ENCODE measurements around the gene L1CAM.

Gene L1CAM

DNA sequence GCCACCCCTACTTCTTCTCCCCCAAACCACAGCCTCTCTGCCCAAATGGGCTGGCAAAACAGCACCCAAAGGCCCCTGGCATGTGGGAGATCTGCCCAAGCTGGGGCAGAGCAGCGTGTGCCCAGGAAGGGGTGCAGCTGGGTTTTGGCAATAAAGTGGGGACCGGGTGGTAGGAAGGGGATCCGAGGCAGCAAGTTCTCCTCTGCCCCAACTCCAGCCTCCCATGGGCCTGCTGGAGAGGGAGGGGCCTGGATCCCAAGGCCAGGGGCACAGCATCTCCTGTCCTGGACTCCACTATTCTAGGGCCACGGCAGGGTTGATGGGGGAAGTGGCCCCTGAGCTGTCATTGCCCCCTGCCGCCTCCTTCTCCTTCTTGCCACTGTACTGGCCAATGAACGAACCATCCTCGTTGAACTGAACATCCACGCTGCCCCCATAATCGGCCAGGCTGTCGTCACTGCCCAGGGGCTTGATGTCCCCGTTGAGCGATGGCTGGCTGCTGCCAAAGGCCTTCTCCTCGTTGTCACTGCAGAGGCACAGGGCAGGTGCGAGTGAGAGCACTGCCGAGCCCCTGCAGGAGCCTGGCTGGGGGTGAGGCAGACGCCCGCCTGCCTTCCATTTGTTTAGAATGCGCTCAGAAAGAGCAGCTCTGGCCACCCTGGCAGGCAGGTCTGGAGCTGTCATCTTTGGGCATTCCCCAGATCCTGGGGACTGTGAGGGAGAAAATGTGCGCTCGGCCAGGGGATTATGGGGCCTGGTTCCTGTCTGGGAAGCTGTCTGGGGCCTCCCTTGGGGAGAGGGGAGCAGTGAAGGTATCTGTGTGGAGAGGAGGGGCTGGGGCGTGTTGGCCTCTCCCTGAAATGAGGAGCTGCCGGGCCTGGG, 23.4 kb downstream of the L1CAM start:
- no peak for DNase-seq (ENCODE audit: low read depth)

GRCh38 chrX:153861733-153862310, 24.2 kb downstream of the L1CAM start:
- no peak for DNase-seq (ENCODE audit: low read depth)

- DNase-seq (ENCODE audit: low read depth), result no peak
These were observed 24.8 kb downstream of the L1CAM start for GRCh38 chrX:153861151-153861550.

GRCh38 chrX:153857348-153857903, 28.5 kb downstream of the L1CAM start:
- no peak for DNase-seq (ENCODE audit: low read depth)

DNA sequence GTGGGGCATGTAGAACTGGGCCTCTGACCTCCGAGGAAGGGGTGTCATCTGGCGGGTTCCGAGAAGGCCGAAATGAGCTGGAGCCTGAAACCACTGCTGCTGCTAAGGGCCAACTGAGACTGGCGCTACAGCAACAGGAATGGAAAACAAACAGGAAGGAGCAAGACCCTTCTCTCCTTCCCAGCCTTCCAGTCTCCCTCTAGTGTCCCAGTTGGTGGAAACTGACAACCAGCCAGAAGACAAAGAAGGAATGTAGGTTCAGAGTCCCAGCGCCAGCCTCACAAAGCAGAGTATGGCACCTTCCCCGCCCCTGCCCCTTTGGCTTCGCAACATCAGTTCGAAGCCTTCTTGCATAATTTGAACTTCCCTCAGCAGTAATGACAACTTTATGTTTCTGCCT, 31.3 kb downstream of the L1CAM start:
- DNase-seq (ENCODE audit: low read depth), result no peak

GRCh38 chrX:153853902-153854267, 32.1 kb downstream of the L1CAM start:
- DNase-seq (ENCODE audit: low read depth), result no peak

- DNase-seq (ENCODE audit: low read depth), result no peak
These were observed 32.6 kb downstream of the L1CAM start for GRCh38 chrX:153853180-153853901.

- DNase-seq (ENCODE audit: low read depth), result no peak
These were observed 34.0 kb downstream of the L1CAM start for GRCh38 chrX:153851981-153852380.

GRCh38 chrX:153848325-153848724, 37.6 kb downstream of the L1CAM start:
- no peak for DNase-seq (ENCODE audit: low read depth)

DNA sequence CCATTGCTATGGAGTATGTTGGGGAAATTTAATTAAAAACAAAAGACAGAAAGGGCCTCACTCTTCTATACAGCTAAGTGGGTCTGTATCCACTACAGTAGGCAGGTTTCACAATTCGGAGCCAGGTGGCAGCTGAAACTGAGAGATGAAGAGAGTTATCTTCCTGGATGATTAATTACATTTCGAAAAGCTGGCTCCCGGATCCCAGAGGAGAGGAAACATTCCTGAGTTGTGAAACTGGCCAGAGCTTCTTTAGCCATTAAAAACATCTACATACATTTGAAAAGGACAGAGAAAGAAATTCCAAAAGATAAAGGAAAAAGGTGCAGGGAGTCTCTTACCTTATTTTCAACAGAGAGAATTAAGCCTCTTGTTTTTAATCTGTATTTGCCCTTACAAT, 40.1 kb downstream of the L1CAM start:
- no peak for DNase-seq (ENCODE audit: low read depth)

- no peak for DNase-seq (ENCODE audit: low read depth)
These were observed 40.8 kb downstream of the L1CAM start for GRCh38 chrX:153845195-153845594.

- DNase-seq (ENCODE audit: low read depth), result no peak
These were observed 41.4 kb downstream of the L1CAM start for GRCh38 chrX:153844509-153845082.

GRCh38 chrX:153836921-153837320, 49.1 kb downstream of the L1CAM start:
- DNase-seq (ENCODE audit: low read depth), result no peak

- no peak for DNase-seq (ENCODE audit: low read depth)
These were observed 53.2 kb downstream of the L1CAM start for GRCh38 chrX:153832728-153833127.

DNA sequence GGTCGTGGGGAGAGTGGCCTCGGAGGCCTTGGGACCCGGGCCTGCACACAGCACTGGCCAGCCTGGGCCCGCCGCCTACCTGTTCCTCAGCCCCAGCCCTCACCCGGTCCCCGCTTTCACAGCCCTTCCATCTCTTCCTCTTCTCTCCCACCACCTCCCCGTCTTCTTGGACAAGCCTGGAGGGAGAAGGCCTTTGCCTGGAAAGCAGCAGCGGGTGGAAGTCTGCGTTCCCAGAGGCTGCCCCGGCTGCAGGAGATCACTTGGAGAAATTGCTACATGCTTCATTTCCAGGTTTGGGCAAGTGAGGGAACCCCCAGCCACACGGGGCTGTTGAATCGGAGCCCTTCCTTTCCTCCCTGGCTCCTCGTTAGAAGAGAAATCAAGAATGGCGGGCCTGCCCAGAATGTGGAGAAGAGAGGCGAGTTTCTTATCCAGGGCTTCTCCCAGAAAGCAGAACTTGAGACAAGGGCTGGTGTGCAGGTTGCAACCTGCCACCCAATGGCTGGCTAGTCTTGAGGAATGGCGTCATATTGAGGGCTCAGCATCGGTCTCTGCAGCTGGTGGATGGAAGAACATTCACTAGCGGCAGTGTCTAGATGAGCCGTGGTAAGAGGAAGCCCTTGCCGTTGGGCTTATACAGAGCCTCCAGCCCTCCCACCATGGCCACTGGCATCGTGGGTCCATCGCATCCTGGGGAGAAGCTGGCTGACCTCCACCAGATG, 54.4 kb downstream of the L1CAM start:
- DNase-seq (ENCODE audit: low read depth), result no peak

GRCh38 chrX:153830640-153831428, 55.1 kb downstream of the L1CAM start:
- DNase-seq (ENCODE audit: low read depth), result no peak

- DNase-seq (ENCODE audit: low read depth), result no peak
These were observed 56.0 kb downstream of the L1CAM start, which contains the start of gene PDZD4 for GRCh38 chrX:153829799-153830639. Gene PDZD4 (minus strand): TSS chrX:153830544. CDS start chrX:153830298, 246 bp downstream.

DNA sequence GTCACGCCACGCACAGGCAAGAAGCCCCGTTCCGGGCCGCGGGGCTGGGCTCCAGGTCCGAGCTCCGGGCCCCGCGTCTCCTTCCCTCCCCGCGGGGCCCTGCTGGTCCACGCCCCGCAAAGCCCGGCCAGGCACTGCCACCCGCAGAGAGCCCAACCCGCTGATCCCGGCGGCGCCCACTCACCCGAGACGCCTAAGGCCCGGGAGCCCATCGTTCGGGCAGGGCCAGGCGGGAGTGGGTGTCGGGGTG, 56.5 kb downstream of the L1CAM start:
- DNase-seq (ENCODE audit: low read depth), result no peak

GRCh38 chrX:153828723-153829548, 57.0 kb downstream of the L1CAM start:
- no peak for DNase-seq (ENCODE audit: low read depth)
